ENCODE results near the gene WFIKKN2.

The WFIKKN2 gene

DNA sequence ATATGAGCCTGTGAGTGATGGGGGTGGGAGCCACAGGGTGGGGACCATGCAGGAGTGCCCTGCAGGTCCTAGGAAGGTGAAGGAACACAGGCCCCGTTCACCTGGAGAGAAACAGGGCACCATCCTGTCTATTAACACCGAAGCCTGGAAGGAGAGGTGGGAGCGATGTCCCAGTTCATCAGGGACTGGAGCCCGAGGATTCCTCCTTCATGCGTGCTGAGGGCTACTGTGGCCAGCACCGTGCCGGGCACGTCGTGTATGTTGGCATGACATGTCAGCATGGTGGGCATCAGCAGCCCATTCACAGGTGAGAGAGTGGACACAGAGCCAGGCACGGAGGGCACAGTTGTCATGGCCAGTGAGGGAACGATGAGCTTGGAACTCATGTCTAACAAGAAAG lies 1.4 kb downstream of the WFIKKN2 start:
- DNase-seq, result no peak

DNA sequence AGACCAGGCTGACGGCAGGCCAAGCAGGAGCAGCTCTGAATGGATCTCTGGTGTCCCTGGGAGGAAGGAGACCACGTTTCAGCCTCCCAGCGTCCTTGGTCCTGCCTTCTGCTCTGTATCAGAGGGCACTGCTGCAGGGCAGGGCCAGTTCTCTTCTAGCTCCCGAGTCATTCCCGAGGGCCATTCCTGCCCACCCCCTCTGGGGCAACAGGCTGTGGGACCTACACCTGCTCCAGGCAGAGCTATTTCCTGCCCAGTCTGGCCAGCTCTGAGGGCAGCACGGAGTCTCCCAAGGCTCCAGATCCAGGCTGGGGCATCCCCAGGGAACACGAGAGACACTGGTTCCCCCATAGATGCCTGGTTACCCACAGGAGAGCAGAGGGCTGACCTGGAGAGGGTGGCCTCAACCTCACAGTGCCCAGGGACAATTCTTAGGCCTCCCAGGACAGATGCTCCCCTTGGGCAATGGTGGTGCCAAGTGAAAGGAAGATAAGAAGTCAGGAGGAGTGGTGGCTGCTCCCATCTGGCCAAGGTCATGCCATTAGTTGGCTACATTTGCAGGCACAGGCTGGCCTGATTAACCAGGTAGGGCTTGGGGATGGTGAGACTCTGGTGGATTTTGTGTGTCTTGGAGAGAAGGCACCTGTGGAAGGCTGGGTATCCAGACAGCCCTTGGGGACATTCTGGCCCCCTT lies 2.0 kb downstream of the WFIKKN2 start:
- no peak for DNase-seq

DNA sequence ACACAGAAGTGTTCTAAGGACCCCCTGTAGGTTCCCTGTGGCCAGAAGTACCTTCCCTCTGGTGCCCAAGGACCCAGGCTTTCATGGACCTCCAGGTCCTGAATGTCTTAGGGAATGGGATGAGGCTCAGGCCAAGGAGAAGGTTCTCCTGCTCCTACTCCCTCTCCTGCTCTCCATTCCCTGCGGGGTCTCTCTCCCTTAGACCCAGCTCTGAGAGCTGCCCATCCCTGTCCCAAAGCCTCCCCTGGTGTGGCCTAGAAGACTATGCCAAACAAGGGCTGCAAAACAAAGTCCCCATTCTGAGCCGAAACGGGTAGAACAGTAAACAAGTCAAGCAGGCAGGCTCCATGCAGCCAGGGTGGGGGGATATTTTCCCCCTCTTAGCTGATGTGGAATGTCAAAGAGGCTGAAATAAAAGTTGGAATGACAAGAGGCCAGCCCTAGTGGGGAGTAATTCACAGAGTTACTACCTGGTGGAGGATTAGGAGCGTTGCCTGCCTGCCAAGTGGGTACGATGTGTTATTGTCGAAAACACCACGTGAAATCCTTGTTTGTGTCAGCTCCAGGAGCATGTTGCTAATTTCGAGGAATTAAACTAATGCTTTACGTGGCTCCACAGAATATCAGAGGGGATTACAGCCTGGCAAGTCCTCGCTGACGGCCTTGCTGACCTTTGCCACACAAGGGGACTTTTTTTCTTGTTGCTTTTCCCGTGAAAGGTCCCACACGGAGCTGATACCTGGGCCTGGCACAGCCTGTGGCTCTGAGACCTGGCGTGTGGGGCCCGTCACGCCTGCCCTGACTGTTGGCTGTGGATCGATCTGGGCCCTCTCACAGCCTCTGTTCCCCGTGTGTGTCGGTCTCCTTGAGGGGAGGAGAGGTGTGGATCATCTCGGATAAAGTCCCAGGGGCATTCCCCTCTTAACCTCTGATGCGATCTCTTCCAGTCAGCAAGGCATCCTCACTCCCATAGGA lies 2.9 kb downstream of the WFIKKN2 start:
- DNase-seq, result no peak

DNA sequence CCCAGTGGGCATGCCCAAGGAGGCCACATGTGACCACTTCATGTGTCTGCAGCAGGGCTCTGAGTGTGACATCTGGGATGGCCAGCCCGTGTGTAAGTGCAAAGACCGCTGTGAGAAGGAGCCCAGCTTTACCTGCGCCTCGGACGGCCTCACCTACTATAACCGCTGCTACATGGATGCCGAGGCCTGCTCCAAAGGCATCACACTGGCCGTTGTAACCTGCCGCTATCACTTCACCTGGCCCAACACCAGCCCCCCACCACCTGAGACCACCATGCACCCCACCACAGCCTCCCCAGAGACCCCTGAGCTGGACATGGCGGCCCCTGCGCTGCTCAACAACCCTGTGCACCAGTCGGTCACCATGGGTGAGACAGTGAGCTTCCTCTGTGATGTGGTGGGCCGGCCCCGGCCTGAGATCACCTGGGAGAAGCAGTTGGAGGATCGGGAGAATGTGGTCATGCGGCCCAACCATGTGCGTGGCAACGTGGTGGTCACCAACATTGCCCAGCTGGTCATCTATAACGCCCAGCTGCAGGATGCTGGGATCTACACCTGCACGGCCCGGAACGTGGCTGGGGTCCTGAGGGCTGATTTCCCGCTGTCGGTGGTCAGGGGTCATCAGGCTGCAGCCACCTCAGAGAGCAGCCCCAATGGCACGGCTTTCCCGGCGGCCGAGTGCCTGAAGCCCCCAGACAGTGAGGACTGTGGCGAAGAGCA lies 4.4 kb downstream of the WFIKKN2 start:
- no peak for DNase-seq

DNA sequence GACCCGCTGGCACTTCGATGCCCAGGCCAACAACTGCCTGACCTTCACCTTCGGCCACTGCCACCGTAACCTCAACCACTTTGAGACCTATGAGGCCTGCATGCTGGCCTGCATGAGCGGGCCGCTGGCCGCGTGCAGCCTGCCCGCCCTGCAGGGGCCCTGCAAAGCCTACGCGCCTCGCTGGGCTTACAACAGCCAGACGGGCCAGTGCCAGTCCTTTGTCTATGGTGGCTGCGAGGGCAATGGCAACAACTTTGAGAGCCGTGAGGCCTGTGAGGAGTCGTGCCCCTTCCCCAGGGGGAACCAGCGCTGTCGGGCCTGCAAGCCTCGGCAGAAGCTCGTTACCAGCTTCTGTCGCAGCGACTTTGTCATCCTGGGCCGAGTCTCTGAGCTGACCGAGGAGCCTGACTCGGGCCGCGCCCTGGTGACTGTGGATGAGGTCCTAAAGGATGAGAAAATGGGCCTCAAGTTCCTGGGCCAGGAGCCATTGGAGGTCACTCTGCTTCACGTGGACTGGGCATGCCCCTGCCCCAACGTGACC lies 5.0 kb downstream of the WFIKKN2 start:
- no peak for DNase-seq

DNA sequence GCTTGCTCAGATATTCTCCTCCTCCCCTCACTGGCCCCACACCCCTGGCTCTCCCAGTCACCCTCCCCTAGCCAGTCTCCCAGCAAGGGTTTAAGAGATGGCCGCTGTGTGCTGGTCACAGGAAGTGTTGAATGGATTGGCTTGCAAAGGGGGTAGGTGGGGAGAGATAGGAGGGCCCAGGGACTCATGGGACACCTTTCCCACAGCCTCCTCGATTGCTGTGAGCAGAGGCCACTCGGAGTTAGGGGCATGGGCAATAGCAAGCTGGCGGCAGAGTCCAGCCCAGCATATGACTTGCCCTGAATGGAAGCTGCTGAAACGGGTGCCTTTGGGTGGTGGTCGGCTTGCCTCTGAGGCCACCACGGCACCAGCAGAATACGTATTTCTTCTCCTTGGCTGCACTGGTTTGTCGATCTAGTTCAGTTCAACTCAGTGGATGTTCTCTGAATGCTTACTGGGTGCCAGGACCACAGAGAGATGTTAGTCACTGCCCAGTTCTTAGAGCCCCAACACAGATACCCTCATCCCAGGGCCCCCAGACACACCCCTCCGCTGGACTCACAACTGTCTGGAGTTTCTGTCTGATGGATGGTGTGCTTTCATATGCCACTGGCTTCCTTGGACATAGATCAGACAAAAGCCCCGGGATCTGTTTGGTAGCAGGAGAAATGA lies 6.0 kb downstream of the WFIKKN2 start:
- no peak for DNase-seq

DNA sequence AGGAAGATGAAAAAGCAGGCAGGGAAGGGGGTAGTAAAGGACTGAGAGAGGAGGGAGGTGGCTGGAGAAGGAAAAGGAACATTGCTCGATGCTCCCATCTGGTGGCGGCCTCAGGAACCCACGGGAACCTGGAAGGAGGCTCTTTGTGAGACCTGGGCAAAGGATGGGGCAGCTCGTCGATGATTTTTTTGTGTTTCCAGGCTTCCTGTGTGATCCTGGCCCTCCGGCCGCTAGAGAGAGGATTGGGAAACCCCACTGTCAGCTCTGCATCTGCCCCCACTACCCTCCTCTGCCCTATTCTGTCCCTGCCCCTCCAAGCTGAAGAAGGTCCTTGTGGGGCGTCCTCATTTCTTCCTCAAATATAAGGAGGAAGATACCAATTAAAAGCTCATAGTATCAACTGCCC lies 6.6 kb downstream of the WFIKKN2 start:
- DNase-seq, result peak; percentile 20

DNA sequence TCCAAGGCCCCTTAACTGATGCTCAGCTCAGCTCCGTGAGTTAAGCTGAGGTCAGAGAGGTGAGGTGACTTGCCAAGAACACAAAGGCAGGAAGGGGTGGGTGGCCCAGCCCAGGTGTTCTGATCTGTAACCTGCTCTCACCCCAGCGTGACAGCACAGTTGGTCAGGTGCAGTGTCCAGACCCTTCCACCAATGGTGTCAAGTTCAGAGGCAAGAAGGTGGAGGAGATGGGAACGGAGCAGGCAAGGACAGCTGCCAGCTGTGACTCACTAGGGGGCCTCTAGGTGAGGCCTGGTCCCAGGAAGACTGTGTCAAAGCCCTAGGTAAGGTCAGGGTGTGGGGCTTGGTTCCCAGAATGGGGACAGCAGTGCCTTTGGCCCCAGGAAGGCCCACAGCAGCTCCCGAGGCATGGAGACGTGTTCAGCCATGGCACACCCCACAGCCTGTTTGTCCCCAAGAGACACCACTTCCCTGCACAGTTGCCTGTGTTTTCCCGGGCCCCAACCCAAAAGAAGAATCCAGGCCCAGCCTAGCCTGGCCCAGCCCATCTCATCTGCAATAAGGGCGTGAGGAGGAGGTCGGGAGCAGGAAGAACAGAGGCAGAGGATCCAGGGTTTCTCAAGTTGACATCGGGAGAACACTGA lies 7.2 kb downstream of the WFIKKN2 start:
- no peak for DNase-seq

DNA sequence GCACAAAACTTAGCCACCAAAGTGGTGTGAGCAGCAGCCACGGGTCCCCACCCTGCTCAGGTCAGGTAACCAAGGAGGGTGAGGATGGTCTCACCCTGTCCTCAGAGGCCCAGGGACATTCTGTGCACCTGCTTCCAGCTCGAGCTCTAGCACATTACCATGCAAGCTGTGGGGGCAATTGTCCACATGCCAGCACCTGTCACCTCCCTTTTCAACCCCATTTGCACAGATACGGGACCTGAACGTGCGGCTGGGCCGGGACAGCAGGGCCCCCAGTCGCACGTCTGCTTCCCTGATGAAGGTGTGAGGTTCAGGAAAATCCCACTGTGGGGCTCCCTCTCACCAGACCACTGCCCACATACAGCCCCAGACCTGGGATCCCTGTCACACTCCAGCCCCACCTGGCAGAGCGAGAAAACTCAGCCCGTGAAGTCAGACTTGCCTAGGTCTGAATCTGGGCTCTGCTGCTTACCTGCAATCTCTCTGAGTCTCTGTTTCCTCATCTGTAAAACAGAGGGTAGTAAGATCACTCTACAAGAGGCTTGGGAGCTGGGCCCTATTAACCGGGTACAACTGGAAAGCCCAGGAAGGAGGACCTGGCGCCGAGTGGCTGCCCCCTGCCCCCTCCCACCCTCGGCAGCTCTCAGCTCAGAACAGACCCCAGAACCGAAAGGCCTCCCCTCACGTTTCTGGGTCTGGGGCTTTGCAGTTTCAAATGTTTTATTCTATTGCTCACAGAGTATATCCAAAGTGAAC lies 7.9 kb downstream of the WFIKKN2 start:
- no peak for DNase-seq

DNA sequence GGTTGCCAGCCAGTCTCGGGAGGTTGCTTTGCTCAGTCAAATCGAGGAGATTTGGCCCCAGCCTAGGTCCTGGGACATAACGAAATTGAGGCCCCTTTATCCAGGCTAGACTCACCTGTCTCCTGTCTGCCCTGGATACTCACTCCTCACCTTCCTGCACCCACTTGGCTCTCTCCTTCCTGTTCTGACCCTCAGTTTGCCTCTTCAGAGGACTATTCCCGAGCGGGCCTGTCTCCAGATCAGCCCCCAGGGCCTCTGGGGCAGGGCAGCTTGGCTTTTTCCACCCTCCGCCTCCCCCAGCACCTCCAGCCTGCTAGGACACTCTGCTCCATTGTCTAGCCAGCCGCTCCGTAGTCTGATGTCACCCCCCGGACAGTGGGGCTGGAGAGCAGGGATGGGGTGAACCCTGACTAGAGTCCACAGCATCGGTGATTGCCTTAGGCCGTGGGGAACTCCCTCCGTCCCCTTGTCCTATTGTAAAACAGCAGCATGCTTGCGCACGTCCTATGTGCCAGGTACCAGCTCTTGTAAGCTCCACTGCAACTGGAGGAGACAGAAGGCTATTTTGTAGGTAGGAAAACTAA lies 8.8 kb downstream of the WFIKKN2 start:
- no peak for DNase-seq

DNA sequence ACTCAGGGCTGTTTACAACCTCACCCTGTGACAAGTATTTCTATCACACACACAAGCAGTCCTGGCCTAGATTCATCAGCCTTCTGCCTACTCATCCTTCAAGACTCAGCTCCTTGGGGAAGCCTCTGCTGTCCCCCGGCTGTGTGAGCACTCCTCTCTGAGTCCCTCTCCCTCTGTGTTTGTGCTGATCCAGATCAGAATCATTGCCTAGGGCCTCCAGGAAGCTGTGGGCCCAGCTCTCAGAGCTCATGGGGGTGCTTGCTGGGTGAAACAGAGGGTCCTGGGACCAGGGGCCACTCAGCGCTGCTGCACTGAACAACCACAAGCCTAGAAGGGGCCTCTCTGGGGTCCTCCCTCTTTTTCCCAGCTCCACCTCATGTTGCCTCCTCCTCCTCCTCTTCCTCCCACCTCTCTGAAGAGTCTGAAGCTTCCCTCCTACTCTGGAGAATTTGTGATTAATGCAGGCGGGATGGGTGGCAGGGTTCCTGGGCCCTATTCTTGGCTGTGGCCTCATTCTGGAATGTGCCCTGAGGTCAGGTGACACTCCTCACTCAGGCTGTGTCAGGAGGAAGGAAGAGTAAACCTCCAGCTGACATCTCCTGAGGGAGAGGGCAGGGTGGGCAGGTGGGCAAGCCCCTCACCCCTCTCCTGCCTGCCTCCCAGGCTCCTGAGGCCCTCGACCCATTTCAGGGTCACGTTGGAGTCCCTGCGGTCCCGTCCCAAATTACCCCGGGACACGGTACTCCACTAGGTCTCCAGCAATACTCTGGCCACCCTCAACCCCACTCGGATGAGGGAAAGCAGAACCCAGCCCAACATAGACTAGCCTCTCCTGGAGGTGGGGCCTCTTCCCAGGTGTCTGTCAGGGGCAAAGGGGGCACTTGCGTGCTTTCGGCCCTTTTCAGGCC lies 10.1 kb downstream of the WFIKKN2 start:
- DNase-seq, result no peak

DNA sequence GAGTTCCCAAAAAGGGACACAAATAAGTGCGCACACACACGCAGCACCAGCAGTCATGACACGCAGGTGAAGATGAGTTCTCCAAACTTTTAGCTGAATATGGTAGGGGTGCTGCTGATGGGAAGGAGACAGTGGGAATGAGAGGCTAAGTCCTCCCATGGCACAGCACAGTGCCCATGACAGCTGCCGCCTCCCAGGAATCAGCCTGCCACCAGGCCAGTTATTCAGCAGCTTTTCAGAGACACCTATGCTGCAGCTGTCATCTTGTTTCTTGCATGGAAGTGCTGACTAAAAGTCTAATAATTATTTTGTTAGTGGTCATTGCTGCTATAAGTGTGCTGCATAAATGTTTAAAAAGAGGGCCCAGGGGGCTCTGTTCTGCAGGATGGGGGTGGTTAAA lies 12.2 kb downstream of the WFIKKN2 start:
- DNase-seq, result no peak

DNA sequence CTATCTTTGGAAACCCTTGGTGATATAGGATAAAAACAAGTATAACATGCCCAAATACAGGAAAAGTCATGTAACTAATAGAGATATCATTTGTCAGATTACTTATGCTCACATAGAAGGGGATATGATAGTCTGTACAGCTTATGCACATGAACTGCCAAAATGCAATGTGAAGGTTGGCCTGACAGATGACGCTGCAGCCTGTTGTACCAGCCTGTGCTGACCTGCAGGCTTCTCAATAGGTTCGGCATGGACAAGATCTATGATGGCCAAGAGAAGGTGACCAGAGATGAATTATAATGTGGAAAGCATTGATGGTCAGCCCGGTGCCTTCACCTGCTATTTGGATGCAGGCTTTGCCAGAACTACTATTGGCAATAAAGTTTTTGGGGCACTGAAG lies 12.7 kb downstream of the WFIKKN2 start:
- no peak for DNase-seq

DNA sequence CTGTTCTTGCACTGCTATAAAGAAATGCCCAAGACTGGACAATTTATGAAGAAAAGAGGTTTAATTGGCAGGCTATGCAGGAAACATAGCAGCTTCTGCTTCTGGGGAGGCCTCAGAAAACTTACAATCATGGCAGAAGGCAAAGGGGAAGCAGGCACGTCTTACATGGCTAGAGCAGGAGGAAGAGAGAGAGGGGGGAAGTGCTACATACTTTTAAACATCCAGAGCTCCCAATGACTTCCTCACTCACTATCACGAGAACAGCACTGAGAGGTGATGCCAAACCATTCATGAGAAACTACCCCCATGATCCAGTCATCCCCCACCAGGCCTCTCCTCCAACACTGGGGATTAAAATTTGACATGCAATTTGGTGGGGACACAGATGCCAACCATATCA lies 13.3 kb downstream of the WFIKKN2 start:
- no peak for DNase-seq

DNA sequence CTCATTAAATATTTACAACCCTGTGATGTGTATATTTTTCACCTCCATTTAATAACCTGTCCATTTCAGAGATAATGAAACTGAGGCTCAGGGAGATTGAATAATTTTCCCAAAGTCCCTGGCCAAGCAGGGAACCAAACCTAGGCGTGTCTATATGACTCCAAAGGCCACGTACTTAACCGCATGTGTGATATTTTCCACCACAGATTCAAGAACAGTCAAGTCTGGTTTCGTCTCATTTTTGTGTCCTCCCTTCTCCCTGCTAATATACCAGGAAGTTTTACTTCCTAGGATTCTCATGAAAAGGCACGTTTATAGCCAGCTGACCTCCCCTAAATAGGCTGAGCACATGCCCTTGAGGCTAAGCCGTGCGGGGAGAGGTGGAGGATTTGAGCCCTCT lies 15.3 kb downstream of the WFIKKN2 start:
- DNase-seq, result no peak

DNA sequence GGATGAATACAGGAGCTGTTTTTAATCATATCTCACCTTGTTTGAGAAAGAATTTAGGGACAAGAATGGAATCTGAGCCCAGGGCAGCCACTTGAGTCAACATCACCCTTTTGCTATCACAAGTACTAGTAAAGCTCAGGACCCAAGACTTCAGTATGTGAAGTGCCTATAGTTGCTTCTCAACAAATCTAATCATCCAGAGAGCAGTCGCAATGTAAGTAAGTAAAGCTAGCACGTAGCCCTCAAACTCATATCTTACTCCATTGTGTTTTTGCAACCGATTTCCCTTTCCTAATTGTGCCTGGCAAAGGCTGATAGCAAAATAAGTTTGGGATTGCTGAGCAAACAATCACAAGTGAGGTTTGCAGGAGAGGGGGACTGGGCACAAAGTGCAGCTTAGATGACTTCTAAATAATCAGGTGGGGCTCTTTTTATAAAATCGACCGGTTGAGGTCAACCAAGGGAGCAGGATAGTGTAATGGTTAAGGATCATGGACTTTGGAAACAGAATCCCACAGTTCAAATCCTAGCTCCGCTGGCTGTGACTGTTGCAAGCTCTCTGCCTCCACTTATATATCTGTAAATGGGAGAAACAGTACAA lies 17.7 kb downstream of the WFIKKN2 start:
- DNase-seq, result no peak

DNA sequence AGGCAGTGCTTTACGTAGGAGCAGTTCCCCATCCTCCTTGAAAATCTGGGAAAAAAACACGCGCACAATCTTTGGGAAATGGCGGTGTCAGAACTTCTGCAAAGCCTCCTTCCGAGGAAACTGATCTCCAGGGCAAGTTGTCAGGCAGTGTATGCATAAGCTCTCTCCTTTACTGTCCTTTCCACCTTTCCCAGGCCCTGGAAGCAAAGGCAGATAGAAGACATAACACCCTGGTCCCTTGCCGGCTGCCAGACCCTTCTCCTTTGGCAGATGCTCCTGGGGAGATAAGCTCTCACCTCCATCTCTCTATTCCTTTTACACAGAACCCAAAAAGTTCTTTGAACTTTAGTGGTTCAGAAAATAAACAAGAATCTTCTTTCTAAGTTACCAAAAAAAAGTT lies 18.4 kb downstream of the WFIKKN2 start:
- DNase-seq, result no peak

DNA sequence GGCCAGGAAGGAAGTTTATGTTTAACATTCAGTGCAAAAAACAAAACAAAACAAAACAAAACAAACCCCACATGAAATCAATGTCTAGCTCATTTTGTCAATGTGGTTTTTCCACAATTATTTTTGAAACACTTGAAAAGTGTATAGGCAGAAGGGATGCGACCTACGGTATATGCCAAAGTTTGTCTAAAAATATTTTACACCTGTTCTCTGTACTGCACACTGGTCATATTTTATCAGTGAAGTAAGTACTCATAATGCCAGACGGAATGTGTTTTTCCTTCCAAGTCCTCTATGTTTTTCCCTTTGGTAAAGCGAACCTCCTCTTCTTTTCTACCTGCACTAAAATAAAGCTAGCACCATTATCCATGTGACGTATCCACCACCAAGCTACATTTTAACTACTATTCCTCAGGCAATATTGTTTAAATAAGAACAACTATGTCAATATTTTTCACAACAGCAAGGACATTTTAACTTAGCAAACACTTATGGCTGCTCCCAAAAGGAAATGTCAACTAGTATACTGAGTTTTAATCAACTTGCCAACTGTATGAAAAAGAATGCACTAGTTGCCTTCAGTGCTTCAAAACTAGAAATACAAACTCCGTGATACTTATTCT lies 20.4 kb downstream of the WFIKKN2 start:
- DNase-seq, result no peak

DNA sequence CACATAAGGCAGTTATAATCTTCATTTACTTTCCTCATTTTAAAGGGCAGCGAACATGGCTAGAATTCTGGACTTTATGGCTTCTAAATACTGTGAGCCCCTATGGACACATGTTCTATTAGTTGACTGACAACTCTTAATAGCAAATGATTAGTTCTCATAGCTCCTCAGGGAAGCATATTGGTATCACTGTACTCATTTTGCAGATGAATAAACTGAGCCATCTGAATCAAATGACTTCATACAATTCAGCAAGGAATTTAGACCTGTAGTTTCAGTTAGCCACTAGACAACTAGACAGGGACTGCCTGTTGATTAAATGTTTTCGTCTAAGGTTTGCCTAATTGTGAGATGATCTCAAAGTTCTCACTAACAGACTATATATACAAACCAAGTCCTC lies 21.0 kb downstream of the WFIKKN2 start:
- no peak for DNase-seq

Measured in NCI-H1092 (cell line).